ENCODE data around the gene TAB2. TPM values are rescaled to one million over a fixed set of nuclear protein-coding genes. Genes with fewer than 3 reads are reported as not detected.

TAB2 gene
- total RNA-seq, 1 donor from 2014 or later, result 81.8 TPM

DNA sequence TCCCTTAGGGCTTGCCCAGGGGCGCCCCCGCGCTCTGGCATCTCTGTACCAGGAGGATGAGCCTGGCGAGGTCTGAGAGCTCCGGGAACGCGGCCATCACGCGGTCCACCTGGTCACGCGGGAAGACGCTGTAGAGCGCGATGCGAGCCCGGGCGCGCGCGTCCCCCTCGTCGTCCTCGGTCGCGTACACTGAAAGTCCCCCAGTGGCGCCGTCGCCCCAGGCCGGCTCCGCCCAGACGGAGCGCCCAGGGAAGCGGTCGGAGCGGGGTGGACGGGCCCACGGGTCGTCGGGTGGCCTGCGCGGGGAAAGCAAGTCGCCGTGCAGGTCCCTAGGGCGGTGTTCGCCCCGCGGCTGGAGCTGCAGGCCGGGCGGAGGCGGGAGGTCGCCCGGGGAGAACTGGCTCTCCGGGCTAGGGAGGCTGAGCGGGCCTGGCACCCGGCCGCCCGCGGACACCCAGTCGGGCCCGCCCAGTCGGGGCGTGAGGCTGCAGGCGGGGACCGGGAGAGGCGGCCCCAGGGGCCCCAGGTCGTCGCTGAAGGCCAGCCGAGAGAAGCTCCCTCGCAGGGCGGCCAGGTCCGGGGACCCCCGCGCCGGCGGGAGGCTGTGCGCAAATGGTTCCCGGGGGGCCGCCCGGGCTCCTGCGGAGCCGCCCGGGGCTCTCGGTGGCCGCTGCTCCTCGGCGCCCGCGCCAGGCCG, 133.3 kb downstream of the TAB2 start:
- Histone ChIP-seq H2AFZ (ENCODE audit: low read depth, low read length) (peak overlapping the region; percentile 92), H3K36me3 (ENCODE audit: insufficient read depth, low read length) (no peaks in the 10 kb centered on the region), H3K4me3 (ENCODE audit: insufficient read depth, low read depth, low read length) (peak overlapping the region; percentile 44), H3K4me2 (ENCODE audit: low read length) (peak overlapping the region; percentile 84), H3K4me1 (ENCODE audit: insufficient read depth, low read length) (peaks cover 14% of the 10 kb centered on the region), H3K9me3 (ENCODE audit: insufficient read depth, low read depth, low read length) (no peaks in the 10 kb centered on the region), H4K20me1 (ENCODE audit: insufficient read depth, low read length) (no peaks in the 10 kb centered on the region), H3K79me2 (ENCODE audit: insufficient read depth, low read length) (no peaks in the 10 kb centered on the region), H3K27ac (ENCODE audit: low read depth, low read length) (no peak overlapping the region), H3K9ac (ENCODE audit: low read length) (peak overlapping the region; percentile 31), H3K27me3 (ENCODE audit: insufficient read depth, low read length) (no peaks in the 10 kb centered on the region)
- no peak overlapping the region for H3K27ac Mint-ChIP-seq (ENCODE audit: unreplicated experiment)
- H3K36me3 Mint-ChIP-seq (ENCODE audit: low read depth, unreplicated experiment), result no peaks in the 10 kb centered on the region
- no peaks in the 10 kb centered on the region for H3K4me1 Mint-ChIP-seq (ENCODE audit: low read depth, unreplicated experiment)
- no peak overlapping the region for H3K4me3 Mint-ChIP-seq (ENCODE audit: unreplicated experiment)
- H3K9me3 Mint-ChIP-seq (ENCODE audit: unreplicated experiment), result peaks cover 3% of the 10 kb centered on the region
- TF ChIP-seq EZH2 (IDR thresholded peaks at IDR 0.05; ENCODE audit: insufficient read depth, low read length), result peak; percentile 67
- TF ChIP-seq, protein P1, sequence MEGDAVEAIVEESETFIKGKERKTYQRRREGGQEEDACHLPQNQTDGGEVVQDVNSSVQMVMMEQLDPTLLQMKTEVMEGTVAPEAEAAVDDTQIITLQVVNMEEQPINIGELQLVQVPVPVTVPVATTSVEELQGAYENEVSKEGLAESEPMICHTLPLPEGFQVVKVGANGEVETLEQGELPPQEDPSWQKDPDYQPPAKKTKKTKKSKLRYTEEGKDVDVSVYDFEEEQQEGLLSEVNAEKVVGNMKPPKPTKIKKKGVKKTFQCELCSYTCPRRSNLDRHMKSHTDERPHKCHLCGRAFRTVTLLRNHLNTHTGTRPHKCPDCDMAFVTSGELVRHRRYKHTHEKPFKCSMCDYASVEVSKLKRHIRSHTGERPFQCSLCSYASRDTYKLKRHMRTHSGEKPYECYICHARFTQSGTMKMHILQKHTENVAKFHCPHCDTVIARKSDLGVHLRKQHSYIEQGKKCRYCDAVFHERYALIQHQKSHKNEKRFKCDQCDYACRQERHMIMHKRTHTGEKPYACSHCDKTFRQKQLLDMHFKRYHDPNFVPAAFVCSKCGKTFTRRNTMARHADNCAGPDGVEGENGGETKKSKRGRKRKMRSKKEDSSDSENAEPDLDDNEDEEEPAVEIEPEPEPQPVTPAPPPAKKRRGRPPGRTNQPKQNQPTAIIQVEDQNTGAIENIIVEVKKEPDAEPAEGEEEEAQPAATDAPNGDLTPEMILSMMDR (IDR thresholded peaks at IDR 0.05; ENCODE audit: insufficient read depth, low read depth, low read length), result no peak
- FAIRE-seq (no peak), DNase-seq (ENCODE audit: low read depth) (no peak)
- peaks cover 43% of the 10 kb centered on the region for H3K27me3 Mint-ChIP-seq (ENCODE audit: low read depth, unreplicated experiment)

DNA sequence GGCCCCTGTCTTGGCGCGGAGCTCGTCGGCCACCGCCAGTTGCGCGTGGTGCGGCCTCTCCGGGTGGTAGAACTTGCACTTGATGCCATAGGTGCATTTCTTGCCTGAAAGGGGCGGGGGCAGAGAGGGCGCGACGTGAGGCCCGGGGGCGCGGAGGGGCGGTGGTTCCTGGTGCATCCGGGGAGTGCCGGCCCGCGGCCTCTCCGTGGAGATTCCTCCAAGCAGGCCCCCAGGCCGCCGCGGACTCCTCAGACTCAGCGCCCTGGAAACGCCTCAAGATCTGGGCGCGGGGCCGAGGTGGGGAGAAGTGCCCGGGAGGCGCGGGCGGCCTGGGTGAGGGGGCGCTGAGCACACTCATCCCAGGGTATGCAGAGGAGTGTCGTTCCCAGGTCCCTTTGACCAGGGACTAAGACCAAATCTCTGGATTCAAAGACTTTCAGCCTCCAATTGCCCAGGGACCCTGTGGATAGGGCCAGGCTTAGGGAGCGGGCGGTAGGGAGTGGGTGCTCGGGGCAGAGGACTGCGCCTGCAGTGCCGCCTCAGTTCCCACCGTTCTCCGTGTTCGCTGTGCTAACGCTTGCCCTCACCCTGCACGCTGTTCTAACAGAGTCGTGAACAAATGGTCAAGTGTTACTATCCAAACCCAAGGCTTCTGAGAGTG, 134.0 kb downstream of the TAB2 start:
- Histone ChIP-seq H2AFZ (ENCODE audit: low read depth, low read length) (peak overlapping the region; percentile 92), H3K9ac (ENCODE audit: low read length) (peak overlapping the region; percentile 31), H3K27me3 (ENCODE audit: insufficient read depth, low read length) (no peaks in the 10 kb centered on the region), H3K9me3 (ENCODE audit: insufficient read depth, low read depth, low read length) (no peaks in the 10 kb centered on the region), H3K4me1 (ENCODE audit: insufficient read depth, low read length) (peaks cover 14% of the 10 kb centered on the region), H3K36me3 (ENCODE audit: insufficient read depth, low read length) (no peaks in the 10 kb centered on the region), H3K79me2 (ENCODE audit: insufficient read depth, low read length) (no peaks in the 10 kb centered on the region), H3K4me3 (ENCODE audit: insufficient read depth, low read depth, low read length) (peak overlapping the region; percentile 44), H3K4me2 (ENCODE audit: low read length) (peak overlapping the region; percentile 84), H4K20me1 (ENCODE audit: insufficient read depth, low read length) (no peaks in the 10 kb centered on the region), H3K27ac (ENCODE audit: low read depth, low read length) (no peak overlapping the region)
- Mint-ChIP-seq H3K27me3 (ENCODE audit: low read depth, unreplicated experiment) (peaks cover 43% of the 10 kb centered on the region), H3K4me1 (ENCODE audit: low read depth, unreplicated experiment) (no peaks in the 10 kb centered on the region), H3K27ac (ENCODE audit: unreplicated experiment) (no peak overlapping the region), H3K4me3 (ENCODE audit: unreplicated experiment) (no peak overlapping the region), H3K36me3 (ENCODE audit: low read depth, unreplicated experiment) (no peaks in the 10 kb centered on the region), H3K9me3 (ENCODE audit: unreplicated experiment) (no peaks in the 10 kb centered on the region)
- TF ChIP-seq, protein P1 (IDR thresholded peaks at IDR 0.05; ENCODE audit: insufficient read depth, low read depth, low read length), result no peak
- TF ChIP-seq EZH2 (IDR thresholded peaks at IDR 0.05; ENCODE audit: insufficient read depth, low read length), result no peak
- FAIRE-seq (no peak), DNase-seq (ENCODE audit: low read depth) (no peak)
